Mammary epithelial cell (primary cell): ENCODE data around the gene PAMR1.

Source experiments
- EZH2 ChIP-seq: IDR thresholded peaks from 2 replicates; pipeline ENCODE4 v1.6.1; 2012; ENCODE audit warnings: low read length, inconsistent platforms, borderline replicate concordance
- TF ChIP-seq, protein P1 (sequence below), 2 donors: IDR thresholded peaks in 1 of 2; conservative IDR thresholded peaks in 1 of 2; 2 replicates each; pipeline ENCODE4 v1.5.1; 2011 to 2012; ENCODE audit warnings: inconsistent platforms in 2 of 2, low read length in 2 of 2, mild to moderate bottlenecking in 2 of 2, control low read depth in 1 of 2, low read depth in 1 of 2; ENCODE audit not compliant: insufficient read depth in 1 of 2; ENCODE audit errors: extremely low read depth in 1 of 2

DNA sequence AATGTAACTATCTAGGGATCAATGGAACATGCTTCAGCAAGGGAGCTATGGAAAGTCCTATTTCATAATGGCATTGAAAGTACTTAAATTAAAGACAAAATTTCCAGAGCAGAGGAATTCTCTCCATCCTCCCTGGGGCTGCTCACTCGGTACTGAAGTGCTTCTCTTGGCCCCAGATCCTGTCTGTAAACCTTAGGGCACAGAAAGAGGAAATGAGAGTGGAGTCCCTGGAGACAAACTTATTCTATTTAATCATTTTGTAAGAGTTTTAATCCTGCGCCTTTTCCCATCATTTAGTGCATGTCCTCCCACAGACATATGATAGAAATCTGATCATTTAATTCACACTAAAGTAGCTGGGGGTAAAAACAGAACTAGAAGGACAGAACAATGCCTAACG, 20.9 kb upstream of the PAMR1 start:
- TF ChIP-seq, protein P1, sequence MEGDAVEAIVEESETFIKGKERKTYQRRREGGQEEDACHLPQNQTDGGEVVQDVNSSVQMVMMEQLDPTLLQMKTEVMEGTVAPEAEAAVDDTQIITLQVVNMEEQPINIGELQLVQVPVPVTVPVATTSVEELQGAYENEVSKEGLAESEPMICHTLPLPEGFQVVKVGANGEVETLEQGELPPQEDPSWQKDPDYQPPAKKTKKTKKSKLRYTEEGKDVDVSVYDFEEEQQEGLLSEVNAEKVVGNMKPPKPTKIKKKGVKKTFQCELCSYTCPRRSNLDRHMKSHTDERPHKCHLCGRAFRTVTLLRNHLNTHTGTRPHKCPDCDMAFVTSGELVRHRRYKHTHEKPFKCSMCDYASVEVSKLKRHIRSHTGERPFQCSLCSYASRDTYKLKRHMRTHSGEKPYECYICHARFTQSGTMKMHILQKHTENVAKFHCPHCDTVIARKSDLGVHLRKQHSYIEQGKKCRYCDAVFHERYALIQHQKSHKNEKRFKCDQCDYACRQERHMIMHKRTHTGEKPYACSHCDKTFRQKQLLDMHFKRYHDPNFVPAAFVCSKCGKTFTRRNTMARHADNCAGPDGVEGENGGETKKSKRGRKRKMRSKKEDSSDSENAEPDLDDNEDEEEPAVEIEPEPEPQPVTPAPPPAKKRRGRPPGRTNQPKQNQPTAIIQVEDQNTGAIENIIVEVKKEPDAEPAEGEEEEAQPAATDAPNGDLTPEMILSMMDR (conservative IDR thresholded peaks at IDR 0.05 in 1 of 2, IDR thresholded peaks at IDR 0.05 in 1 of 2; ENCODE audit: extremely low read depth in 1 of 2, insufficient read depth in 1 of 2, low read depth in 1 of 2, low read length in 2 of 2), result no peak
- TF ChIP-seq EZH2, result no peak
